HK-2 (cell line): Measurements from ENCODE around the gene IL22.
"Not testable (repeated sequence)": the region's sequence is repeated elsewhere in the genome, so short reads cannot be mapped to it uniquely, and the experiment has no call there.

ENCODE experiments used
- DNase-seq: peaks from one replicate; pipeline ENCODE4 v3.0.0-alpha.2; 2018; ENCODE audit not compliant: unreplicated experiment

The IL22 gene

GRCh38 chr12:68229956-68230355 is 23.4 kb downstream of the IL22 start:
- DNase-seq: no peak

- DNase-seq: no peak
Observed at GRCh38 chr12:68227356-68227755, 26.0 kb downstream of the IL22 start.

GRCh38 chr12:68225576-68226476 is 27.6 kb downstream of the IL22 start, which contains the start of gene IL26:
IL26 (minus strand) TSS chr12:68225810; CDS start chr12:68225756, 54 bp downstream.
- no peak for DNase-seq

GRCh38 chr12:68224613-68225285 is 28.7 kb downstream of the IL22 start:
- no peak for DNase-seq

- peak; percentile 70 for DNase-seq
Observed at GRCh38 chr12:68223067-68223747, 30.2 kb downstream of the IL22 start.

GRCh38 chr12:68222326-68222725 is 31.1 kb downstream of the IL22 start:
- DNase-seq: no peak

GRCh38 chr12:68221497-68221896 is 31.9 kb downstream of the IL22 start:
- no peak for DNase-seq

- DNase-seq: no peak
Observed at GRCh38 chr12:68210875-68211274, 42.5 kb downstream of the IL22 start.

GRCh38 chr12:68209048-68209728 is 44.2 kb downstream of the IL22 start:
- DNase-seq: not testable (repeated sequence)

- DNase-seq: no peak
Observed at GRCh38 chr12:68207276-68207675, 46.1 kb downstream of the IL22 start.

GRCh38 chr12:68206446-68206845 is 47.0 kb downstream of the IL22 start:
- DNase-seq: no peak

GRCh38 chr12:68203460-68203875 is 49.9 kb downstream of the IL22 start:
- no peak for DNase-seq

GRCh38 chr12:68200854-68201253 is 52.5 kb downstream of the IL22 start:
- no peak for DNase-seq

- no peak for DNase-seq
Observed at GRCh38 chr12:68199127-68199526, 54.3 kb downstream of the IL22 start.

- DNase-seq: no peak
Observed at GRCh38 chr12:68198507-68199086, 54.8 kb downstream of the IL22 start.
